Spleen (tissue), 11 donors: Measurements from ENCODE around the gene SLC22A1. TPM values are rescaled to one million over a fixed set of nuclear protein-coding genes. Genes with fewer than 3 reads are reported as not detected.

Source experiments
- DNase-seq: peaks from one replicate; pipeline ENCODE4 v3.0.0-alpha.2; 2020
- H3K27ac ChIP-seq, 8 donors: fragments of 200-600 bp; sonication (generic) in 7 of 8; 1 replicate in 4 of 8; 2 replicates in 4 of 8; pipeline versions ENCODE4 v1.5.0 to v1.8.0; 2016 to 2021; ENCODE audit warnings: inconsistent platforms in 4 of 8, mild to moderate bottlenecking in 4 of 8, moderate library complexity in 1 of 8
- H3K27me3 ChIP-seq, 7 donors: fragments of 200-600 bp; sonication (generic) in 6 of 7; replicated peaks in 1 of 7; 1 replicate in 4 of 7; 2 replicates in 3 of 7; pipeline versions ENCODE4 v1.5.0 to v1.8.0; 2016 to 2021; ENCODE audit warnings: inconsistent platforms in 3 of 7, mild to moderate bottlenecking in 1 of 7
- H3K36me3 ChIP-seq, 6 donors: fragments of 200-600 bp; sonication (generic) in 5 of 6; 1 replicate in 4 of 6; 2 replicates in 2 of 6; pipeline versions ENCODE4 v1.5.0 to v1.8.0; 2016 to 2021; ENCODE audit warnings: inconsistent platforms in 2 of 6
- H3K4me1 ChIP-seq, 6 donors: fragments of 200-600 bp; sonication (generic) in 5 of 6; 1 replicate in 3 of 6; 2 replicates in 3 of 6; pipeline versions ENCODE4 v1.5.0 to v1.8.0; 2016 to 2021; ENCODE audit warnings: inconsistent platforms in 3 of 6
- H3K4me3 ChIP-seq, 8 donors: fragments of 200-600 bp; sonication (generic) in 7 of 8; 1 replicate in 4 of 8; 2 replicates in 4 of 8; pipeline versions ENCODE4 v1.5.0 to v1.8.0; 2016 to 2021; ENCODE audit warnings: inconsistent platforms in 4 of 8, mild to moderate bottlenecking in 4 of 8, moderate library complexity in 2 of 8
- H3K9me3 ChIP-seq, 8 donors: fragments of 200-600 bp; sonication (generic) in 7 of 8; 1 replicate in 4 of 8; 2 replicates in 4 of 8; pipeline versions ENCODE4 v1.5.0 to v1.8.0; 2016 to 2021; ENCODE audit warnings: inconsistent platforms in 4 of 8
- CTCF ChIP-seq, 11 experiments: fragments of 200-600 bp in 7 of 11; fragments of 450-650 bp in 4 of 11; sonication (generic) in 4 of 11; IDR thresholded peaks in 8 of 11; conservative IDR thresholded peaks in 3 of 11; 1 replicate in 7 of 11; 2 replicates in 4 of 11; pipeline versions ENCODE4 v1.4.0 to v1.8.0; 2016 to 2021; ENCODE audit warnings: antibody characterized with exemption in 11 of 11, inconsistent platforms in 4 of 11, mild to moderate bottlenecking in 1 of 11
- POLR2A ChIP-seq, 3 donors: fragments of 450-650 bp; IDR thresholded peaks; one replicate each; pipeline ENCODE4 v1.5.1; 2017; ENCODE audit warnings: antibody characterized with exemption in 3 of 3, mild to moderate bottlenecking in 1 of 3
- POLR2AphosphoS5 ChIP-seq, 3 donors: sonication (generic); formaldehyde crosslinking; IDR thresholded peaks; one replicate each; pipeline ENCODE4 v1.5.1; 2017; ENCODE audit warnings: antibody characterized with exemption in 3 of 3
- WGBS, 5 donors: extraction: QIAGEN DNeasy Blood & Tissue Kit in 3 of 5; methylation state at CpG; one replicate each; pipeline versions ENCODE4 v1.1.5 to v1.1.7; 2013 to 2018; 5-methylcytosine and 5-hydroxymethylcytosine counted together
- intact Hi-C: fragments of 100-400 bp; cut with DNase I; formaldehyde crosslinking; loops from one replicate; pipeline ENCODE4 v1.15.0; 2023; ENCODE audit warnings: low total_unique reads
- polyA plus RNA-seq, 3 donors: library from polyadenylated mRNA; stranded (reverse); fragments of 200-250 nt; gene quantifications; one replicate each; pipeline ENCODE4 v1.2.1, GENCODE V29; 2013
- small RNA-seq, 4 donors: library from RNA; depleted of rRNA; stranded (forward); fragments of <200 nt; gene quantifications; one replicate each; pipeline ENCODE3, GENCODE V24; 2016
- total RNA-seq, 7 donors: library from RNA; depleted of rRNA in 3 of 7; stranded (reverse); fragments of >200 nt in 3 of 7; fragmentation: NEBNext Ultra II Directional in 4 of 7; extraction: Animal tissue kit (Norgen Biotek cat#: 25700) in 4 of 7; gene quantifications; one replicate each; pipeline versions ENCODE4 v1.1.0 to v1.2.1, GENCODE V29; 2016 to 2021
- donor health status: healthy with polysubstance abuse.
- donor health status: DM: no; HTN: no; CAD: no; lungs with moderate emphysema.
- donor health status: DM: no; HTN: no; CAD: no.
- donor health status: Bipolar disorder and iron deficiency.
- donor health status: healthy.
- donor health status: DM: no; HTN: no; CAD: no.
- donor health status: DM: yes; HTN: yes; CAD: no.

SLC22A1 gene
- total and polyA plus RNA-seq, 10 donors: 0.23 to 6.1 (median 3.9) TPM

GRCh38 chr6:160203953-160204352 lies 82.3 kb downstream of the SLC22A1 start:
- no peaks in the 10 kb centered on the region for H3K4me1 ChIP-seq
- H3K4me3 ChIP-seq: no peak overlapping the region
- H3K36me3 ChIP-seq: no peaks in the 10 kb centered on the region
- intact Hi-C loops: no loop called here
- TF ChIP-seq CTCF (IDR thresholded peaks at IDR 0.05 in 8 of 11, conservative IDR thresholded peaks at IDR 0.05 in 3 of 11): no peak
- no peak for TF ChIP-seq POLR2AphosphoS5 (IDR thresholded peaks at IDR 0.05)
- TF ChIP-seq POLR2A (IDR thresholded peaks at IDR 0.05): no peak
- no peak for DNase-seq
- peaks cover 0 to 24% (median 14%) of the 10 kb centered on the region in 8 donors for H3K9me3 ChIP-seq
- no peak overlapping the region for H3K27ac ChIP-seq
- WGBS, 5 donors: 75 to 87% (median 78%) methylated on average over 2 of the region's 2 CpGs
- no peaks in the 10 kb centered on the region for H3K27me3 ChIP-seq

- no peaks in the 10 kb centered on the region for H3K27me3 ChIP-seq
- H3K27ac ChIP-seq: no peak overlapping the region
- intact Hi-C loops: no loop called here
- H3K4me1 ChIP-seq: no peaks in the 10 kb centered on the region
- H3K36me3 ChIP-seq: no peaks in the 10 kb centered on the region
- TF ChIP-seq POLR2A (IDR thresholded peaks at IDR 0.05): no peak
- no peak for TF ChIP-seq CTCF (IDR thresholded peaks at IDR 0.05 in 8 of 11, conservative IDR thresholded peaks at IDR 0.05 in 3 of 11)
- no peak for TF ChIP-seq POLR2AphosphoS5 (IDR thresholded peaks at IDR 0.05)
- WGBS, 5 donors: 45 to 97% (median 81%) methylated on average over 1 of the region's 1 CpG
- H3K9me3 ChIP-seq: peaks cover 0 to 24% (median 14%) of the 10 kb centered on the region in 8 donors
- no peak overlapping the region for H3K4me3 ChIP-seq
- no peak for DNase-seq
Observed at GRCh38 chr6:160204710-160205109, 83.1 kb downstream of the SLC22A1 start.

GRCh38 chr6:160207618-160208017 lies 86.0 kb downstream of the SLC22A1 start:
- peaks cover 0 to 24% (median 14%) of the 10 kb centered on the region in 8 donors for H3K9me3 ChIP-seq
- no peak overlapping the region for H3K4me3 ChIP-seq
- no peak for TF ChIP-seq POLR2A (IDR thresholded peaks at IDR 0.05)
- no peak for TF ChIP-seq POLR2AphosphoS5 (IDR thresholded peaks at IDR 0.05)
- no peak for TF ChIP-seq CTCF (IDR thresholded peaks at IDR 0.05 in 8 of 11, conservative IDR thresholded peaks at IDR 0.05 in 3 of 11)
- DNase-seq: no peak
- 68 to 86% (median 73%) methylated on average over 3 of the region's 3 CpGs for WGBS, 5 donors
- H3K27me3 ChIP-seq: no peaks in the 10 kb centered on the region
- H3K4me1 ChIP-seq: no peaks in the 10 kb centered on the region
- intact Hi-C loops: no loop called here
- H3K27ac ChIP-seq: no peak overlapping the region
- H3K36me3 ChIP-seq: no peaks in the 10 kb centered on the region

Small RNAs within 50 kb of the gene (small RNA-seq; reads per million reads assigned to genes)
- gene AL645733.1: 0 reads per million in 4 donors

Other genes starting within 250 kb of the SLC22A1 start
- gene MAS1, start 230.8 kb upstream of the SLC22A1 start, total RNA-seq: not detected
- gene MAS1, start 230.8 kb upstream of the SLC22A1 start, polyA plus RNA-seq: under 1 TPM in 1 of 3 donors, not detected in 2; under 0.01 TPM
- gene IGF2R, start 152.7 kb upstream of the SLC22A1 start, total RNA-seq: 100 to 1,000 TPM; 110 to 193 (median 164) TPM
- 10 to 100 TPM in 1 of 3 donors, 1 to 10 TPM in 2; 6.9 to 13.2 (median 7.4) TPM for gene IGF2R, start 152.7 kb upstream of the SLC22A1 start, polyA plus RNA-seq
- not detected for gene SLC22A2, start 137.0 kb downstream of the SLC22A1 start, total RNA-seq
- gene SLC22A2, start 137.0 kb downstream of the SLC22A1 start, polyA plus RNA-seq: not detected
- 1 to 10 TPM in 4 of 7 donors, under 1 TPM in 3; 0.70 to 2.2 (median 1.4) TPM for gene SLC22A3, start 226.6 kb downstream of the SLC22A1 start, total RNA-seq
- gene SLC22A3, start 226.6 kb downstream of the SLC22A1 start, polyA plus RNA-seq: 1 to 10 TPM; 1.5 to 2.1 (median 2.1) TPM